ENCODE measurements around the gene FNDC10.

Gene FNDC10

GRCh38 chr1:1614204-1614953 lies 14.4 kb upstream of the FNDC10 start:
- peak; percentile 74 for TF ChIP-seq MAX (IDR thresholded peaks at IDR 0.05; ENCODE audit: low read depth, low read length)
- no peak for TF ChIP-seq POLR2A (IDR thresholded peaks at IDR 0.05; ENCODE audit: extremely low read depth, insufficient read length)
- no peak for TF ChIP-seq CTCF (IDR thresholded peaks at IDR 0.05; ENCODE audit: low read depth, low read length)
- 0 out of 2 replicates have a peak, but pooled peaks have one; percentile 58 for TF ChIP-seq MYC (IDR thresholded peaks at IDR 0.05; ENCODE audit: low read depth, low read length)
- peak overlapping the region; percentile 74 for H3K4me3 ChIP-seq (ENCODE audit: low read depth, low read length)
- DNase-seq (ENCODE audit: low read depth) = peak; percentile 89

GRCh38 chr1:1613509-1614082 lies 13.7 kb upstream of the FNDC10 start:
- DNase-seq (ENCODE audit: low read depth) = no peak
- peak overlapping the region; percentile 74 for H3K4me3 ChIP-seq (ENCODE audit: low read depth, low read length)
- TF ChIP-seq MYC (IDR thresholded peaks at IDR 0.05; ENCODE audit: low read depth, low read length) = no peak
- TF ChIP-seq MAX (IDR thresholded peaks at IDR 0.05; ENCODE audit: low read depth, low read length) = no peak
- TF ChIP-seq POLR2A (IDR thresholded peaks at IDR 0.05; ENCODE audit: extremely low read depth, insufficient read length) = no peak

GRCh38 chr1:1612104-1612400 lies 12.1 kb upstream of the FNDC10 start:
- DNase-seq (ENCODE audit: low read depth) = no peak
- no peak overlapping the region for H3K4me3 ChIP-seq (ENCODE audit: low read depth, low read length)
- TF ChIP-seq CTCF (IDR thresholded peaks at IDR 0.05; ENCODE audit: low read depth, low read length) (no peak), POLR2A (IDR thresholded peaks at IDR 0.05; ENCODE audit: extremely low read depth, insufficient read length) (no peak), MYC (IDR thresholded peaks at IDR 0.05; ENCODE audit: low read depth, low read length) (no peak), MAX (IDR thresholded peaks at IDR 0.05; ENCODE audit: low read depth, low read length) (no peak)

DNA sequence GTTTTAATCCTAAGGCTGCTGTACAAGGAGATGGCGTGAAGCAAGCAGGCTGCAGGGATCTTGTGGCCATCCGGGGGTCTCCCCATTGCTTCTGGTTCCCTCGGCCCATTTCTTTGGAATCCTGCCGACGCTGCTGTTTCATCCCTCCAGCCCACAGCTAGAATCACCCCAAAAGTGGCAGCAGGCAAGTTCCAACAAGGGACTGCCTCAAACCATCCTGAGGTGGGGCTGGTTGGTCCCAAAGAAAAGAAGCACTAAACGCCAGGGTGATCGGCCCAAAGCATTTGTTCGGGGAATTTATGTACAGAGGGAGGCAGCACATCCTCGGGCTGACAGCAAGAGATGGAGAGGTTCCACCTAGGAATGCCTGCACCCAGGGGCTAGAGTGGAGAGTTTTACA lies 10.9 kb upstream of the FNDC10 start:
- no peak overlapping the region for H3K4me3 ChIP-seq (ENCODE audit: low read depth, low read length)
- no peak for DNase-seq (ENCODE audit: low read depth)
- no peak for TF ChIP-seq POLR2A (IDR thresholded peaks at IDR 0.05; ENCODE audit: extremely low read depth, insufficient read length)
- TF ChIP-seq MYC (IDR thresholded peaks at IDR 0.05; ENCODE audit: low read depth, low read length) = no peak
- TF ChIP-seq MAX (IDR thresholded peaks at IDR 0.05; ENCODE audit: low read depth, low read length) = no peak
- TF ChIP-seq CTCF (IDR thresholded peaks at IDR 0.05; ENCODE audit: low read depth, low read length) = no peak

DNA sequence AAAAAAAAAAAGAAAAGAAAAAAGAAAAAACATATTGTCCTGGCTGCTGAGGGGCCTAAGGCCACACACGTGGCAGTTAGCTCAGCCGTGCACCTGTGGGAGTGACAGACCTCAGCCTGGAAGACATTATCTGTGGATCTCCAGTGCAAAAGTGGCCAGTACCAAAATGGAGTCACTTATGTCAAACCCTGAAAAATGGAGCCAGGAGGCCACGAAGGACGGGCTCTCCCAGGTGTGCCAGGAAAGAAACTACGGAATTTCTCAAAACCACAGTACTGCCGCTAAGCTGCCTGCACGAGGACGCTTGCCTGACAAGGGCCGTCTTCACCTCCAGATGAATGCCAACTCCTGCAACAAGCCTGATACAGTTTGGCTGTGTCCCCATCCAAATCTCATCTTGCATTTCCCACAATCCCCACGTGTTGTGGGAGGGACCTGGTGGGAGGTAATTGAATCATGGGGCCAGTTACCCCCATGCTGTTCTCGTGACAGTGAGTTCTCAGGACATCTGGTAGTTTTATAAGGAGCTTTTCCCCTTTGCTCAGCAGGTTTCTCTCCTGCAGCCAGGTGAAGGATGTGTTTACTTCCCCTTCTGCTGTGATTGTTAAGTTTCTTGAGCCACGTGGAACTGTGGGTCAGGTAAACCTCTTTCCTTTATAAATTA lies 10.0 kb upstream of the FNDC10 start:
- TF ChIP-seq CTCF (IDR thresholded peaks at IDR 0.05; ENCODE audit: low read depth, low read length) (no peak), POLR2A (IDR thresholded peaks at IDR 0.05; ENCODE audit: extremely low read depth, insufficient read length) (no peak), MYC (IDR thresholded peaks at IDR 0.05; ENCODE audit: low read depth, low read length) (no peak), MAX (IDR thresholded peaks at IDR 0.05; ENCODE audit: low read depth, low read length) (no peak)
- no peak overlapping the region for H3K4me3 ChIP-seq (ENCODE audit: low read depth, low read length)
- DNase-seq (ENCODE audit: low read depth) = no peak

GRCh38 chr1:1606232-1606631 lies 6.3 kb upstream of the FNDC10 start:
- TF ChIP-seq POLR2A (IDR thresholded peaks at IDR 0.05; ENCODE audit: extremely low read depth, insufficient read length) (no peak), MYC (IDR thresholded peaks at IDR 0.05; ENCODE audit: low read depth, low read length) (no peak), CTCF (IDR thresholded peaks at IDR 0.05; ENCODE audit: low read depth, low read length) (no peak), MAX (IDR thresholded peaks at IDR 0.05; ENCODE audit: low read depth, low read length) (no peak)
- no peak for DNase-seq (ENCODE audit: low read depth)

More at GRCh38 chr1:1606232-1606631, 6.3 kb upstream of the FNDC10 start:
- H3K4me3 ChIP-seq (ENCODE audit: low read depth, low read length) = no peak overlapping the region

Measured in NB4 (cell line).